HuH-7.5 (cell line): ENCODE results near the gene HMGB3.
"Not testable (repeated sequence)": the region's sequence is repeated elsewhere in the genome, so short reads cannot be mapped to it uniquely, and the experiment has no call there.

Experiments used
- DNase-seq: peaks from one replicate; pipeline ENCODE4 v3.0.0; 2011; ENCODE audit warnings: low spot score

The HMGB3 gene

DNA sequence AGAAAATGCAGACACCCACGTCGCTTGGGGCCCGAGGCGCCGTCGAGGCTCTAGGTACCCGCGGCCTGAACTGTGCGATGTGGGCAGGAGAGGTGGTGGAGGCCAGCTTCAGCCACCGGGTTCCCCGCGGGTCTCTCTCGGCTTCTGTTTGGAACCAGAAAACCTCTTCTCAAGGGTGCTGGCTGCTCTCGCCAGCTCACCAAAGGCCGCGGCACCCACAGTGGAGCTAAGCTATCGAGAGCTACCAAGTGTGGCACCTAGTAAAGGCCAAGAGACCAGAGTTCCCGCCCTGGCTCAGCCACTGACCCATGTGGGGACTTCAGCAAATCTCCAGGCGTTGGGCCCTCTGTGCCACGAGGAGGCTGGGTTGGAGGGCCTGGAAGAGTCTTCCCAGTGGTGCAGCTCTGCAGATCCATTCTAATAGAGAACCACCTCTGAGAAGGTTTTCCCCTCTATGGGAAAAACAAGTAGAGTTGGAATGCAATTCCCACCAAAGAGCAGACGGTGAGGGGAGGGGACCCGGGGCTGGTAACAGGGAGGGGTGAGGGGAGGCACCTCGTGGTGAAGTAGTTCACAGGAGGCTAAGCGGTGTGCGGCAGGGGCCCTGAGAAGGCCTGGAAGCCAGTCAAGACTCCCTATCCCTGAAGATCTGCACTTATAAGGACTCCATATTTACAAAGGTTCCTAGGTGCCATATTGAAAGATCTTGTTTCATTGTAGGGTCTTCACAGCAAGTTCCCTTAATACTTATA lies 5.5 kb upstream of the HMGB3 start:
- no peak for DNase-seq

GRCh38 chrX:150980186-150980585 lies 2.9 kb upstream of the HMGB3 start:
- no peak for DNase-seq

DNA sequence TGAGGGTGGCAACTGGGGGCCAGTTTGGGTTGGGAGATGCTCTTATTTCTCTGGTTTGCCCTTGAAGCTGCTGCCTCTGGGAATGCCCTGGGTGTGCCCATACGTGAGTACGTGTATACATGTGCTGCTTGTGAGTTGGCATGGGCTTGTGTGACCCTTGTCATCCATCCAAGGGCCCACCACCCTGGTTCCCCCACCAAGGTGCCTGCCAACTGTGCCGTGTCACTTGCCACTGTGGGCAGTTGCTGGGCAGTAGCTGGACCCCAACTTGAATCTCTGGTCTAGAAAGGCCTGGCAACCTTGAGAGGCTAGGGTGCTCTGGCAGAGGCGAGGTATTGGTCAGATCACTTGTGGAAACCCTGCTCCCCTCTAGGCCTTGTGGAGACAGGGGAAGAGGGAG lies 2.4 kb upstream of the HMGB3 start:
- no peak for DNase-seq

DNA sequence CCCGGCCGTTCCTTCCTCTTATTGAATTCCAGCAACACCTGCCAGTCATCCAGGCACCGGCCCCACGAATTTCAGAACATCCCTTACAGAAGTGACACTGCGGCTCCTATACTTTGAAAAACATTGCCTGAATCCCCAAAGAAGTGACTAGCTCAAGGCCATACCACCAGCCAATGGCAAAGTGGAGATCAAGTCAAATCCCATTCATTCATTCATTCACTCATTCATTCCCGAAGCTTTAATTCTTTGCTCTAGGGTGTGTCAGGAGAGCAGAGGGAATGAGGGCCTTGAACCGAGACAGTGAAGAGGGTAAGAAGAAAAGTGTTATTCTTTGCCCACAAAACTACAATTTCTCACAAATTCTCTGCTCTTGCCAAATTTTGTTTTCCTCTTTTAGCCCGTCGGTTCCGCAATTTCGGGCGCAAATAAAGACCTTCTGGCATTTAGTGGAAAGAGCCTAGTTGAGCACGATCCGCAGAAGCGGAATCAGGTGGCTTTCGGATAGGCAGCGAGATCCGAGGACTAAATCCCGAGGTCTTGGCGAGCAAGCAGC lies 824 bp upstream of the HMGB3 start:
- no peak for DNase-seq

DNA sequence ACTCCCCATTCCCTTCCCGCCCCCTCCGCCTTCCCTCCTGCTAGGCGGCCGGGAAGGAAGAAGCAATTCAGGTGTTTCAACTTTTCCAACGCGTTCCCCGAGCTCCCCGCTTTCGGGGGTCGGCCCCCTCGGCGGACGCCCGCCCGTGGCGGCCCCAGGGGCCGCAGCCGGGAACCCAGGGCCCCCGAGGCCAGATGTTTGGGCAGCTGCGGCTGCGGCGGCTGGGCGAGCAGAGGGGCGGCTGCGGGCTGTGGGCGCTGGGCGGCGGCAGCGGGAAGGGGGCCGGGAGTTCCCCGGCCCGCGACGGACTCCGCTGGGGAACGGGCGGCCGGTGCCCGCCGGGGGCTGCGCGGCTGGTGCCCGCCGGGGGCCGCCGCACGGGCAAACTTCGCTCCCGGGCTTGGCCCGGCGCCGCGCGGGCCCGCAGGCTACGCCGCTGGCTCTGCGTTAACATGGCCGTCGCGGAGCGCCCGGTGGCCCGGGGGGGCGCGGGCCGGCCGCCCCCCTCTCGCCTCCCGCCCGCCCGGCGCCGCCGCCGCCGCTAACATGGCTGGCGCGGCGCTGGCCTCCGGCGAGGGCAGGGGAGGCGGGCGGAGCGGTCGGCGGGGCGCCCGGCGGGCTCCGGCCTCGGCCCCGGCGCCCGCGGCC lies 510 bp downstream of the HMGB3 start:
- no peak for DNase-seq

DNA sequence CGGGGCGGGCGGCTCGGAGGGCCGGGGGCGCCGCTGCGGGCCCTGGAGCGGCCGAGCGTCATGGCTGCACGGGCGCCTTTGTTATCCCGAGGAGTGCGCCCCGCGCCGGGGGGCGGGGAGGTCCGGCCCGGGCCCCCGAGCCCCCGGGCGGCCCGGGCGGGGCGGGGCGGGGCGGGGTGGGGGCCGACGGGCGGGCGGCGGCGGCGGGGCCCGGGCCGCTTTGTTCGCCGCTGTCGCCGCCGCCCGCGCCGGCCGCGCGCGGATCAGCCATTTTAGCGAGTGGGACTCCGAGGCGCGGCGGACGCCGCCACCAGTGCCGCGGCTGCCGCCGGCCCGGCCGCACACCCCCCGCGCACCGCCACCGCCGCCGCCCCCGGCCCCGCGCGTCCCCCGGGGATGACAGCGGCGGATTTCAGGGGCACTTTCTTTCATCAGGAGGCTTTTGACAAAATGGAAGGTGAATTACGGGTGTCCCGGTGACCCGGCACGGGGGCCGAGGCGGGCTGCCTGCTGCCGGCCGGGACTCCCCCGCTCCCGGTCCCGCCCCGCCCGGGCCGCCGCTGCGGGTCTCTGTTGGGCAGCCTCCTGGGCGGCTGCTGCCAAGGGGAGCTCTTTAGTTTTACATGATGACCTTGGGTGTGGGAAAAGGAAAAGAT lies 1.2 kb downstream of the HMGB3 start:
- DNase-seq = no peak

DNA sequence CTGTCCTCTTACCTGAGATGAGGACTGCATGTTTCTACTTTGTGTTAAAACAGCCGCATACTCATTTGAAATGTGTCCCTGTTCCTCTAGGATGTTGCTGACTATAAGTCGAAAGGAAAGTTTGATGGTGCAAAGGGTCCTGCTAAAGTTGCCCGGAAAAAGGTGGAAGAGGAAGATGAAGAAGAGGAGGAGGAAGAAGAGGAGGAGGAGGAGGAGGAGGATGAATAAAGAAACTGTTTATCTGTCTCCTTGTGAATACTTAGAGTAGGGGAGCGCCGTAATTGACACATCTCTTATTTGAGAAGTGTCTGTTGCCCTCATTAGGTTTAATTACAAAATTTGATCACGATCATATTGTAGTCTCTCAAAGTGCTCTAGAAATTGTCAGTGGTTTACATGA lies 4.6 kb downstream of the HMGB3 start:
- not testable (repeated sequence) for DNase-seq

- no peak for DNase-seq
These were observed 6.3 kb downstream of the HMGB3 start for GRCh38 chrX:150989420-150989819.

DNA sequence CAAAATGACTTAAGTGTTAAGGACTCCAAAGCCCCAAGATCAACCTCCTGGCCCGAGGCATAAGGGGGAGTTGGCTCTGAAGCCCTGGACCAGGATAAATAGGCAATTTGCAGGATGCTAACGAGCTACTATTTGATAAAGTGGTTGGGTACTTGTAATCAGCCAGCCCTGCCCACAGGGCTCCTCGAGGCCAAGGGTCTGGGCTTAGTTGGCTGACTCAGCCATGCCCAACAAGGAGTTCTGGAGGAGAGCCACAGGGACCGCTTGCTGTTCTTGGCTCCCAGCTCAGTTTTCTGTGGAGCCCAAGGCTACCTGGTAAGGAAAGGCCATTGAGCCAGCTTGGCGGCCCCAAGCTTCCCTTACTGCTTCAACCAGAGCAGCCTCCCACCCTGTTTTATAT lies 7.8 kb downstream of the HMGB3 start:
- no peak for DNase-seq

GRCh38 chrX:151000861-151001331 lies 17.8 kb downstream of the HMGB3 start:
- no peak for DNase-seq

DNA sequence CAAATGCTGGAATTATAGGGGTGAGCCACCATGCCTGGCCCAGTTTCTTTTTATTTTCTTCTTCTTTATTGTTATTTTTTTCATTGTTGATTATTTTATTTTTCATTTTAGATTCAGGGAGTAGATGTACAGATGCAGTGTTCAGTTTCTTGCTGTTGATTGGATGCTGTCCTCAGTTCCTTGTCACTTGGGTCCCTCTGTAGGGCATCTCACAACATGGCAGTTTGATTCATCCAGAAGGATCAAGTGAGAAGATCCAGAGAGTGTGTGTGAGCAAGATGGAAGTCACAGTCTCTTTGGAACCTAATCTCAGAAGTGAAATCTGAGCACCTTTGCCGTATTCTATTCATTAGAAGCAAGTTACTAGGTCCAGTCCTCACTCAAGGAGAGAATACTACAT lies 20.9 kb downstream of the HMGB3 start:
- DNase-seq = no peak

DNA sequence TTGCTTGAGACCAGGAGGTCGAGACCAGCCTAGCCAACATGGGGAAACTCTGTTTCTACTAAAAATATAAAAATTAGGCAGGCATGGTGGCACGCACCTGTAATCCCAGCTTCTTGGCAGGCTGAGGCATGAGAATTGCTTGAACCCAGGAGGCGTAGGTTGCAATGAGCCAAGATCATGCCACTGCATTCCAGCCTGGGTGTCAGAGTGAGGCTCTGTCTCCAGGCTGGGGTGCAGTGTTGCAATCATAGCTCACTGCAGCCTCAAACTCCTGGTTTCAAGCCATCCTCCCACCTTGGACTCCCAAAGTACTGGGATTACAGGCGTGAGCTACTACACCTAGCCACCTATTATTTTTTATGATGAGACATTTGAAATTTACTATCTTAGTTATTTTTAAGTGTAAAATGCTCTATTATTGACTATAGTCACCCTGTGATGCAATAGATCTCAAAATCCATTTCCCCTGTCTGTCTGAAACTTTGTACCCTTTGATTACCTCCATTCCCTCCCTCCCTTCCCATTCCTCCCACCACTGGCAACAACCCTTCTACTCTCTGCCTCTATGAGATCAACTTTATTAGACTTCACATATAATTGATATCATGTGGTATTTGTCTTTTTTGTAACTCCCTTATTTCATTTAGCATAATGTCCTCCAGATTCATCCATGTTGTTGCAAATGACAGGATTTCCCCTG lies 23.4 kb downstream of the HMGB3 start:
- no peak for DNase-seq

DNA sequence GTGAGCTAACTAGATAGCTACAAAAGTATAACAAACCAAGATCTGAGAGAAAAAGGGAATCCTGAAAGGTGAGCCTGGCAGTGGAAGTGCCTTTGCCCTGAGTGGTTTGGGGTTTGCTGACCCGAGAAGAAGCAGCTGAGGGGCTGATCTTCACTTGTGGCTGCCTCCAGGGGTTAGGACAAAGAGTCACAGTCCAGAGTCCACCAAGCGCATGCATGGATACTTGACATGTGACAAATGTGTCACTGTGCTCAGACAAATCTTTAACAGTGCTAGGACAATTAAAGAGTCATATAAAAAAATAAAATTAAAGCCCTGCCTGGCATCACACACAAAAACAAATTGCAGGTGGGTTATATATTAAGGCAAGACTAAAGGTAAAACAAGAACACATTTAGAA lies 26.4 kb downstream of the HMGB3 start:
- no peak for DNase-seq

DNA sequence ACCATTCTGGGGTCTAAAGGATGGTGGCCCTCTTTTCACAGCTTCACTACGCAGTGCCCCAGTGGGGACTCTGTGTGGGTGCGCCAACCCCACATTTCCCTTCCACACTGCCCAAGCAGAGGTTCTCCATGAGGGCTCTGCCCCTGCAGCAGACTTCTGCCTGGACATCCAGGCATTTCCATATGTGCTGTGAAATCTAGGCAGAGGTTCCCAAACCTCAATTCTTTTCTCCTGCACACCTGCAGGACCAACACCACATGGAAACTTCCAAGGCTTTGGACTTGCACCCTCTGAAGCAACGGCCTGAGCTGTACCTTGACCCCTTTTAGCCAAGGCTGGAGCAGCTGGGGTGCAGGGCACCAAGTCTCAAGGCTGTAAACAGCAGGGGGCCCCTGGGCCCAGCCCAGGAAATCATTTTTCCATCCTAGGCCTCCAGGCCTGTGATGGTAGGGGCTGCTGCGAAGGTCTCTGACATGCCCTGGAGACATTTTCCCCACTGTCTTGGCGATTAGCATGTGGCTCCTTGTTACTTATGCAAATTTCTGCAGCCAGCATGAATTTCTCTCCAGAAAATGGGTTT lies 30.1 kb downstream of the HMGB3 start:
- no peak for DNase-seq

DNA sequence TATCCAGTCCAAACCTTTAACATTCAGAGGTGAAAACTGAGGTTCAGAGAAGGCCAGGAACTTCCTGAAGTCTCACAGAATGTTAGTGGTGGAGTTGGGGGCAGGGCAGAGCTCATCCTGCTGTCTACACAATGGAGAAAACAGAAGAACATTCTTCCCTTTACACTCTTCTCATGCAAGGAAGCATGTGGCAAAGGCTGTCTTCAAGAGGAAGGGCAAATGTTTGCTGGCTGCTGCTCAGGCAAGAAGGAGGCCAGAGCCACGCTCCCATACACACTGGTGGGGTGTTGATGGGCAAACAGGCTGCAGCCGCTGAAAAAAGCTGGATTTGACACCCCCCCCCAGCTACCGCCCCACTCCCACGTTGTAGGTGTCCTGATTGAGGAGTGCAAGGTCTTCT lies 32.5 kb downstream of the HMGB3 start:
- no peak for DNase-seq

- no peak for DNase-seq
These were observed 36.7 kb downstream of the HMGB3 start for GRCh38 chrX:151019856-151020255.

DNA sequence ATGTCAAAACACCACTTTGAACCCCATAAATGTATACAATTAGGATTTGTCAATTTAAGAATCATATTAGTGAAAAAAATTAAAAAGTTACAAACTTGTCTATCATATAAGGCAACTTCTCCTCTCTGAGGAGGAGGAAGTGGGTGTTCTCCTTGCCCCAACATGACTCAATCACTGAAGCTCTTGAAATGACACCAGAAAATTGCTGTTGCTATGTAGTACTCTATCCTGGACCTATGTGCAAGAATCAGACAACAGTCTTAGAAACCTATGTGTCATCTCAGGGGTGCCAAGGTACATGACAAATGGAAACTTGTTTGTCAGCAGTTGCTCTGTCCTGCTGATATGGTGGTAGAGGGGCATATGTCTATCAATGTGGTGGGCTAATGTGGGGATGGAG lies 47.7 kb downstream of the HMGB3 start:
- DNase-seq = no peak

DNA sequence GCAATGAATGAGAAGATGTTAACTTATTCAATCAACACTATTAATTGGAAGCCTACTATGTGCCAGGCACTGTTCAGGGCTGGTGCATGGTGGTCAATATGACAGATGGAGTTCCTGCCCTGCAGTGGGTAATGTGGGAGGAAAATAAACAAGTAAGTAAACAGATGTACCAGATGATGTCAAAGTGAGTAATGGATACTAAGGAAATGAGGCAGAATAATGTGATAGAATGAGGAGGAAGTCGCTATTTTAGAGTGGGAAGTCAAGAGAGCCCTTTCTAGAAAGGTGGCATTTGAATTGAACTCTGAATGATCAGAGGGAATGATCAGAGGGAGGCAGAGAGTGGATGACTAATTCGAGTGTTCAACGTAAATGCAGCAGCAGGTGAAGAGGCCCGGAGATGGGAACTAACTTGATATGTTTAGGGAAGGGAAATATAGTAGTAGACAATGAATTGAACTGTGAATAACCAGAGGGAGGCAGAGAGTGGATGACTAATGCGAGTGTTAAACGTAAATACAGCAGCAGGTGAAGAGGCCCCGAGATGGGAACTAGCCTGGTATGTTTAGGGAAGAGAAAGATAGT lies 48.3 kb downstream of the HMGB3 start:
- DNase-seq = no peak

DNA sequence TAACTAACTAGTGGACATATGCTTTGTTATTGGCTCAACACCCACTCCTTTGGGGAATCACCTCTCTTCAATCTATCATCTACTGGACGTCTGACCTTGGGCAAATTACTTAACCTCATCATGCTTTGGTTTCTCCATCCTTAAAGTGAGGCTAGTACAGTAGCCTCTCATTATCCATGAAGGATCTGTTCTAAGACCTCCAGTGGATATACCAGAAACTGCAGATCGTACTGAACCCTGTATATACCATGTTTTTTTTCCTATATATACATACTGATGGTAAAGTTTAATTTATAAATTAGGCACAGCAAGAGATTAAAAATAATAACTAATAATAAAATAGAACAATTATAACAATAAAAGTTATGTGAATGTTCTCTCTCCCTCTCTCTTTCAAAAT lies 56.2 kb downstream of the HMGB3 start:
- DNase-seq = no peak
